ENCODE measurements around the gene NUBPL.
A peak's percentile ranks its signal among the peaks of the same experiment; 100 is the strongest.

NUBPL gene

GRCh38 chr14:31545328-31545727 is 15.9 kb upstream of the NUBPL start:
- Histone ChIP-seq H3K27me3 (ENCODE audit: control insufficient read depth in 1 of 2, insufficient read depth in 2 of 2, low read length in 2 of 2) (no peaks in the 10 kb centered on the region), H3K4me3 (ENCODE audit: low read depth in 1 of 2, low read length in 2 of 2) (no peak overlapping the region), H3K9ac (ENCODE audit: low read depth in 1 of 2, low read length in 2 of 2) (no peak overlapping the region), H3K36me3 (ENCODE audit: control insufficient read depth in 1 of 2, insufficient read depth in 2 of 2, low read length in 2 of 2) (no peaks in the 10 kb centered on the region), H3K4me1 (ENCODE audit: control insufficient read depth in 1 of 2, insufficient read depth in 2 of 2, low read length in 2 of 2) (no peaks in the 10 kb centered on the region), H3K27ac (ENCODE audit: low read depth, low read length) (no peak overlapping the region), H3K9me3 (ENCODE audit: control insufficient read depth in 1 of 2, low read length in 2 of 2) (no peaks in the 10 kb centered on the region)

DNA sequence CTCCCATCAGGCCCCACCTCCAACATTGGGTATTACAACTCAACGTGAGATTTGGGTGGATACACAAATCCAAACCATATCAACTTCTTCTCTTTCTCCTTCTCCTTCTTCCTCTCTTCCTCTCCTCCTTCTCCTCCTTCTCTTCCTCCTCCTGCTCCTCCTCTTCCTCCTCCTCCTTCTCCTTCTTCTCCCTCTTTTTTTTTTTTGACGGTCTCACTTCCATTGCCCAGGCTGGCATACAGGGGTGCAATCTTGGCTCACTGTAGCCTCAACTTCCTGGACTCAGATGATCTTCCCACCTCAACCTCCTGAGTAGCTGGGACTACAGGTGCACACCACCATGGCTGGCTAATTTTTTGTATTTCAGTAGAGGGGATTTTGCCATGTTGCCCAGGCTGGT is 11.4 kb upstream of the NUBPL start:
- Histone ChIP-seq H3K4me1 (ENCODE audit: control insufficient read depth in 1 of 2, insufficient read depth in 2 of 2, low read length in 2 of 2) (no peaks in the 10 kb centered on the region), H3K27ac (ENCODE audit: low read depth, low read length) (no peak overlapping the region), H3K36me3 (ENCODE audit: control insufficient read depth in 1 of 2, insufficient read depth in 2 of 2, low read length in 2 of 2) (no peaks in the 10 kb centered on the region), H3K9ac (ENCODE audit: low read depth in 1 of 2, low read length in 2 of 2) (no peak overlapping the region), H3K27me3 (ENCODE audit: control insufficient read depth in 1 of 2, insufficient read depth in 2 of 2, low read length in 2 of 2) (no peaks in the 10 kb centered on the region), H3K4me3 (ENCODE audit: low read depth in 1 of 2, low read length in 2 of 2) (no peak overlapping the region), H3K9me3 (ENCODE audit: control insufficient read depth in 1 of 2, low read length in 2 of 2) (no peaks in the 10 kb centered on the region)

DNA sequence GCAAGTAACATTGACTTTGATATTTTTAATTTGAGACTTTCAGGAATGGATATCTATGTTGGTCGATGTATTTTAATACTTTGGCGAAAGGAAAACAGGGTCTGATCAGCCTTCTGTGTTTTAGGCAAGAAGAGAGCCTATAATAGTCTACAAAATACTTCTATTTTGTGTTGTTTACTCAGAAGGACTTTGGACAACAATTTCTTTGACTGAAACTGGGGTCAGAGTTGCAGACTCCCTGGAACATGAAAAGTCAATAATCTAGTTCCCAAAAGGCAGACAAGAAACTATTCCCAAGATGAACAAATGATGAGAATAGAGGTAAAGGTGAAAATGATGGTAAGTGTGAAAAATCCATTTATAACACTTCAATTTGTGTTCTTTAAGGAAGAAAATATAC is 10.6 kb upstream of the NUBPL start:
- Histone ChIP-seq H3K9me3 (ENCODE audit: control insufficient read depth in 1 of 2, low read length in 2 of 2) (no peaks in the 10 kb centered on the region), H3K4me3 (ENCODE audit: low read depth in 1 of 2, low read length in 2 of 2) (no peak overlapping the region), H3K4me1 (ENCODE audit: control insufficient read depth in 1 of 2, insufficient read depth in 2 of 2, low read length in 2 of 2) (peaks cover 0 to 3% of the 10 kb centered on the region in 2 donors), H3K27ac (ENCODE audit: low read depth, low read length) (no peak overlapping the region), H3K36me3 (ENCODE audit: control insufficient read depth in 1 of 2, insufficient read depth in 2 of 2, low read length in 2 of 2) (no peaks in the 10 kb centered on the region), H3K27me3 (ENCODE audit: control insufficient read depth in 1 of 2, insufficient read depth in 2 of 2, low read length in 2 of 2) (no peaks in the 10 kb centered on the region), H3K9ac (ENCODE audit: low read depth in 1 of 2, low read length in 2 of 2) (no peak overlapping the region)

DNA sequence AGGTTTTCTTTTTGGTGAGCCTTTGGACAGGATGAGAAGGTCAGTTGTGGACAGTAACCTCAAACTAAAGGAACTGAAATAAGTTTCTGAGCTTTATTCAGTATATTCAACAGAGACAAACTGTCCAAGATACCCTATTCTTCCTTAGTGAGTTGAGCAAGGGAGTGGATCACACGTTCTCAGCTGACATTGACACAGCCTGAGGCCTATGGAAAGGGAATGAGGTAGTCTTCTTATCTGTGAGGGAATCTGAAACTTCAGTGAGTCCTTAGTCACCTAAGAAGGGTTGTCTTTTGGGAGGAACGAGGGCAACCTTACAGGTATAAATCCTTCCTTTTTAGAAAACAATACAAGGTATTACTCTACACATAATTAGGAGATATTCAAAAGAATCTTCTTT is 5.0 kb upstream of the NUBPL start:
- no peak overlapping the region for H3K27ac ChIP-seq (ENCODE audit: low read depth, low read length)
- peaks cover 0 to 3% of the 10 kb centered on the region in 2 donors for H3K4me1 ChIP-seq (ENCODE audit: control insufficient read depth in 1 of 2, insufficient read depth in 2 of 2, low read length in 2 of 2)
- no peaks in the 10 kb centered on the region for H3K27me3 ChIP-seq (ENCODE audit: control insufficient read depth in 1 of 2, insufficient read depth in 2 of 2, low read length in 2 of 2)
- no peak overlapping the region for H3K9ac ChIP-seq (ENCODE audit: low read depth in 1 of 2, low read length in 2 of 2)
- no peaks in the 10 kb centered on the region for H3K9me3 ChIP-seq (ENCODE audit: control insufficient read depth in 1 of 2, low read length in 2 of 2)
- no peaks in the 10 kb centered on the region for H3K36me3 ChIP-seq (ENCODE audit: control insufficient read depth in 1 of 2, insufficient read depth in 2 of 2, low read length in 2 of 2)
- H3K4me3 ChIP-seq (ENCODE audit: low read depth in 1 of 2, low read length in 2 of 2): no peak overlapping the region

DNA sequence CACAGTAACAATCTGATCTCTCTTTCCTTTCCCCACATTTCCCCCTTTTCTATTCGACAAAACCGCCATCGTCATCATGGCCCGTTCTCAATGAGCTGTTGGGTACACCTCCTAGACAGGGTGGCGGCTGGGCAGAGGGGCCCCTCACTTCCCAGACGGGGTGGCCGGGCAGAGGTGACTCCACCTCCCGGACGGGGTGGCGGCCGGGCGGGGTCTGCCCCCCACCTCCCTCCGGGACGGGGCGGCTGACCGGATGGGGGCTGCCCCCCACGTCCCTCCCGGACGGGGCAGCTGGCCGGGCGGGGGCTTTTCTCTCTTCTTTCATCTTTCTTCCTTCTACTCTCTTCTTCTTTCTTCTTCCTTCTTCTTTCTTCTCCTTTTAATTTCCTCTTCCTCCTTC is 1.3 kb upstream of the NUBPL start:
- no peaks in the 10 kb centered on the region for H3K9me3 ChIP-seq (ENCODE audit: control insufficient read depth in 1 of 2, low read length in 2 of 2)
- peaks cover 0 to 8% of the 10 kb centered on the region in 2 donors for H3K4me1 ChIP-seq (ENCODE audit: control insufficient read depth in 1 of 2, insufficient read depth in 2 of 2, low read length in 2 of 2)

DNA sequence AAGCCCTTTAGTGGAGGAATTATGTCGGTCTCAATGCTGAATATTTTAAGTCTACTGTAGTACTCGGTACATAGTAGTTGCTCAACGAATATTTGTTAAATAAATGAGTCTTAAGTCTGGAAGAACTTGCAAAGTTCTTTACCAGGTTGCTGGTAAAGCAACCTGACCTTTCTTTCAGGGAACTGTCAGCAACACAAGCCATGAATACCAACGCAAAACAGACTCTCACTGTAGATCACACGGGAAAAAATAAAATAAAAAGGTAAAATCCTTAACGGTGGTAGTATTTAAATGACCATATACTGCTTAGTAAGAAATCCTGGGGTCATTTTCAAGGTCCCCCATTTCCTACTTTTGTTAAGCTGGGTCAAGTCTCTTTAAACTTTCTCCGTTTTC is 447 bp upstream of the NUBPL start:
- H3K4me1 ChIP-seq (ENCODE audit: control insufficient read depth in 1 of 2, insufficient read depth in 2 of 2, low read length in 2 of 2): peaks cover 0 to 5% of the 10 kb centered on the region in 2 donors
- no peaks in the 10 kb centered on the region for H3K36me3 ChIP-seq (ENCODE audit: control insufficient read depth in 1 of 2, insufficient read depth in 2 of 2, low read length in 2 of 2)
- H3K9me3 ChIP-seq (ENCODE audit: control insufficient read depth in 1 of 2, low read length in 2 of 2): no peaks in the 10 kb centered on the region
- H3K27me3 ChIP-seq (ENCODE audit: control insufficient read depth in 1 of 2, insufficient read depth in 2 of 2, low read length in 2 of 2): no peaks in the 10 kb centered on the region
- peak overlapping the region; percentile 78 to 99 for H3K9ac ChIP-seq (ENCODE audit: low read depth in 1 of 2, low read length in 2 of 2)
- no peak overlapping the region for H3K27ac ChIP-seq (ENCODE audit: low read depth, low read length)
- peak overlapping the region; percentile 94 to 99 for H3K4me3 ChIP-seq (ENCODE audit: low read depth in 1 of 2, low read length in 2 of 2)

More for the DNA sequence above, 1.3 kb upstream of the NUBPL start:
- no peaks in the 10 kb centered on the region for H3K27me3 ChIP-seq (ENCODE audit: control insufficient read depth in 1 of 2, insufficient read depth in 2 of 2, low read length in 2 of 2)
- no peak overlapping the region for H3K27ac ChIP-seq (ENCODE audit: low read depth, low read length)
- no peak overlapping the region for H3K4me3 ChIP-seq (ENCODE audit: low read depth in 1 of 2, low read length in 2 of 2)
- H3K36me3 ChIP-seq (ENCODE audit: control insufficient read depth in 1 of 2, insufficient read depth in 2 of 2, low read length in 2 of 2): no peaks in the 10 kb centered on the region
- no peak overlapping the region for H3K9ac ChIP-seq (ENCODE audit: low read depth in 1 of 2, low read length in 2 of 2)

DNA sequence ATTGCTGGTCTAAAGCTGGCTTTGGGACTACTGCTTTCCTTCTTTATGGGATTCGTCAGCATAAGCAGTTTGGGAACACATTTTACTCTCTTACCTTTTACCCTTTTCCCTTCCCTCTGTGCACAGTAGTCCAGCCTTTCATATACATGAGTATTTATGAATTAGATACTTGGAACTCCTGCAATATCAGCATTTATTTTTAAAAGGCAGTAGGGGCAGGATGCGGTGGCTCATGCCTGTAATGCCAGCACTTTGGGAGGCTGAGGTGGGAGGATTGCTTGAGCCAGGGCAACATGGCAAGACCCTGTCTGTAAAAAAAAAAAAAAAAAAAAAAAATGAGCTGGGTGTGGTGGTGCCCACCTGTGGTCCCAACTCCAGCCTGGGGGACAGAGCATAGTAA is 3.0 kb downstream of the NUBPL start:
- H3K27ac ChIP-seq (ENCODE audit: low read depth, low read length): no peak overlapping the region
- H3K27me3 ChIP-seq (ENCODE audit: control insufficient read depth in 1 of 2, insufficient read depth in 2 of 2, low read length in 2 of 2): no peaks in the 10 kb centered on the region
- H3K4me1 ChIP-seq (ENCODE audit: control insufficient read depth in 1 of 2, insufficient read depth in 2 of 2, low read length in 2 of 2): peaks cover 0 to 5% of the 10 kb centered on the region in 2 donors
- H3K9ac ChIP-seq (ENCODE audit: low read depth in 1 of 2, low read length in 2 of 2): no peak overlapping the region
- no peak overlapping the region for H3K4me3 ChIP-seq (ENCODE audit: low read depth in 1 of 2, low read length in 2 of 2)
- no peaks in the 10 kb centered on the region for H3K36me3 ChIP-seq (ENCODE audit: control insufficient read depth in 1 of 2, insufficient read depth in 2 of 2, low read length in 2 of 2)
- no peaks in the 10 kb centered on the region for H3K9me3 ChIP-seq (ENCODE audit: control insufficient read depth in 1 of 2, low read length in 2 of 2)

- Histone ChIP-seq H3K4me1 (ENCODE audit: control insufficient read depth in 1 of 2, insufficient read depth in 2 of 2, low read length in 2 of 2) (peaks cover 0 to 5% of the 10 kb centered on the region in 2 donors), H3K27ac (ENCODE audit: low read depth, low read length) (no peak overlapping the region), H3K9me3 (ENCODE audit: control insufficient read depth in 1 of 2, low read length in 2 of 2) (no peaks in the 10 kb centered on the region), H3K9ac (ENCODE audit: low read depth in 1 of 2, low read length in 2 of 2) (no peak overlapping the region), H3K36me3 (ENCODE audit: control insufficient read depth in 1 of 2, insufficient read depth in 2 of 2, low read length in 2 of 2) (no peaks in the 10 kb centered on the region), H3K4me3 (ENCODE audit: low read depth in 1 of 2, low read length in 2 of 2) (no peak overlapping the region), H3K27me3 (ENCODE audit: control insufficient read depth in 1 of 2, insufficient read depth in 2 of 2, low read length in 2 of 2) (no peaks in the 10 kb centered on the region)
Measured at GRCh38 chr14:31566456-31566855, 5.3 kb downstream of the NUBPL start.

- Histone ChIP-seq H3K9me3 (ENCODE audit: control insufficient read depth in 1 of 2, low read length in 2 of 2) (no peaks in the 10 kb centered on the region), H3K4me3 (ENCODE audit: low read depth in 1 of 2, low read length in 2 of 2) (no peak overlapping the region), H3K27me3 (ENCODE audit: control insufficient read depth in 1 of 2, insufficient read depth in 2 of 2, low read length in 2 of 2) (no peaks in the 10 kb centered on the region), H3K36me3 (ENCODE audit: control insufficient read depth in 1 of 2, insufficient read depth in 2 of 2, low read length in 2 of 2) (no peaks in the 10 kb centered on the region), H3K9ac (ENCODE audit: low read depth in 1 of 2, low read length in 2 of 2) (no peak overlapping the region), H3K4me1 (ENCODE audit: control insufficient read depth in 1 of 2, insufficient read depth in 2 of 2, low read length in 2 of 2) (no peaks in the 10 kb centered on the region), H3K27ac (ENCODE audit: low read depth, low read length) (no peak overlapping the region)
Measured at GRCh38 chr14:31567655-31568054, 6.5 kb downstream of the NUBPL start.

DNA sequence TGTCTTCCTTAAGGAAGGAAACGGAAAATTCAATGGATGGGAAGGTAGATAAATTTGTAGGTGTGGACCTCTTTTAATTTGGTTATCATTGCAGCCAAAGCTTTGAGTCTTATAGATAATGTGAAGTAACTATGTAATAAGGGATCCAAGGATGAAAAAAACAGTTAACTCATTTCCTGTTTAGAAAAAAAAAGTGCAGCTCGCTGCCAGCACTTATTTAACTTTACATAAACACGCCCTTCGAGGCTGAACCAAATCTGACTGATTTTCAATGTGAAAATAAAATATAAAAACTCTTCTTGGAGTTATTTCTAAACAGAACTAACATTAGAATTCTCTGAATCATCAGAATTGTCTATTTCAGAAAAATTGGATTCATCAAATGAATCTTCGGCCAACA is 7.0 kb downstream of the NUBPL start:
- Histone ChIP-seq H3K4me3 (ENCODE audit: low read depth in 1 of 2, low read length in 2 of 2) (no peak overlapping the region), H3K27ac (ENCODE audit: low read depth, low read length) (no peak overlapping the region), H3K27me3 (ENCODE audit: control insufficient read depth in 1 of 2, insufficient read depth in 2 of 2, low read length in 2 of 2) (no peaks in the 10 kb centered on the region), H3K9me3 (ENCODE audit: control insufficient read depth in 1 of 2, low read length in 2 of 2) (no peaks in the 10 kb centered on the region), H3K9ac (ENCODE audit: low read depth in 1 of 2, low read length in 2 of 2) (no peak overlapping the region), H3K4me1 (ENCODE audit: control insufficient read depth in 1 of 2, insufficient read depth in 2 of 2, low read length in 2 of 2) (no peaks in the 10 kb centered on the region), H3K36me3 (ENCODE audit: control insufficient read depth in 1 of 2, insufficient read depth in 2 of 2, low read length in 2 of 2) (peaks cover 0 to 2% of the 10 kb centered on the region in 2 donors)

- Histone ChIP-seq H3K9me3 (ENCODE audit: control insufficient read depth in 1 of 2, low read length in 2 of 2) (no peaks in the 10 kb centered on the region), H3K9ac (ENCODE audit: low read depth in 1 of 2, low read length in 2 of 2) (no peak overlapping the region), H3K4me1 (ENCODE audit: control insufficient read depth in 1 of 2, insufficient read depth in 2 of 2, low read length in 2 of 2) (no peaks in the 10 kb centered on the region), H3K27me3 (ENCODE audit: control insufficient read depth in 1 of 2, insufficient read depth in 2 of 2, low read length in 2 of 2) (no peaks in the 10 kb centered on the region), H3K27ac (ENCODE audit: low read depth, low read length) (no peak overlapping the region), H3K4me3 (ENCODE audit: low read depth in 1 of 2, low read length in 2 of 2) (no peak overlapping the region), H3K36me3 (ENCODE audit: control insufficient read depth in 1 of 2, insufficient read depth in 2 of 2, low read length in 2 of 2) (peaks cover 0 to 3% of the 10 kb centered on the region in 2 donors)
Measured at GRCh38 chr14:31568671-31569070, 7.5 kb downstream of the NUBPL start.
